GM12878 (cell line): Measurements from ENCODE around the gene PRSS2. TPM values are rescaled to one million over a fixed set of nuclear protein-coding genes. Genes with fewer than 3 reads are reported as not detected.

Experiments
- ATAC-seq: fragments of 200-7000 bp; cut with Tn5 transposase; 3 replicates; pipeline ENCODE4 v1.9.1; 2020; ENCODE audit warnings: mild to moderate bottlenecking, moderate library complexity
- BruUV-seq: library from RNA; stranded (reverse); fragments of 400-500 nt; replicated peaks from 2 replicates; lab custom pipeline; 2021; lab: Mats Ljungman, UMichigan
- CTCF ChIA-PET: fragments of 300-600 bp; sonication (Branson Sonifier 250); formaldehyde crosslinking; extraction: SDS; loops from one replicate; lab custom pipeline; 2021; ENCODE audit warnings: inconsistent platforms; lab: Yijun Ruan, JAX
- POLR2A ChIA-PET: fragments of 350-600 bp; formaldehyde crosslinking; extraction: SDS; loops from one replicate; lab custom pipeline; 2021; ENCODE audit warnings: inconsistent platforms; lab: Charles Lee
- RAD21 ChIA-PET: fragments of 300-600 bp; sonication (Branson Sonifier 250); formaldehyde crosslinking; loops from one replicate; lab custom pipeline; 2023; ENCODE audit warnings: antibody characterized with exemption; ENCODE audit not compliant: unreplicated experiment; lab: Charles Lee
- SMC1A ChIA-PET: fragments of 300-600 bp; sonication (Branson Sonifier 250); formaldehyde crosslinking; loops from one replicate; lab custom pipeline; 2023; ENCODE audit not compliant: unreplicated experiment, uncharacterized antibody; lab: Charles Lee
- DNase-seq: peaks from one replicate; pipeline ENCODE4 v3.0.0-alpha.2; 2011; ENCODE audit warnings: low read depth, low spot score
- FAIRE-seq: peaks from 3 replicates; lab custom pipeline; 2011; peaks lifted over from hg19 to GRCh38; lab: Jason Lieb, UNC
- H2AFZ ChIP-seq: 2 replicates; pipeline ENCODE4 v1.6.0; 2011; ENCODE audit warnings: low read depth, low read length, control low read depth; ENCODE audit not compliant: control insufficient read depth
- H3K27ac ChIP-seq: 2 replicates; pipeline ENCODE4 v1.5.1; 2011; ENCODE audit warnings: control low read depth; ENCODE audit not compliant: control insufficient read depth, insufficient read depth
- H3K27me3 ChIP-seq, 2 experiments: replicated peaks in 1 of 2; 2 replicates each; pipeline versions ENCODE4 v1.6.0 to v1.6.1; 2011; ENCODE audit warnings: low read length in 1 of 2; ENCODE audit not compliant: control insufficient read depth in 2 of 2, insufficient read depth in 2 of 2
- H3K36me3 ChIP-seq, 2 experiments: 2 replicates each; pipeline ENCODE4 v1.5.1; 2011; ENCODE audit warnings: low read length in 1 of 2; ENCODE audit not compliant: control insufficient read depth in 2 of 2, insufficient read depth in 2 of 2
- H3K4me1 ChIP-seq: 2 replicates; pipeline ENCODE4 v1.6.1; 2011; ENCODE audit warnings: mild to moderate bottlenecking, low read length, moderate library complexity, mixed read lengths; ENCODE audit not compliant: control insufficient read depth, insufficient read depth
- H3K4me2 ChIP-seq: 2 replicates; pipeline ENCODE4 v1.6.0; 2011; ENCODE audit warnings: control low read depth; ENCODE audit not compliant: control insufficient read depth, insufficient read depth
- H3K4me3 ChIP-seq: fragments of 200-600 bp; sonication (generic); 2 replicates; pipeline ENCODE4 v1.5.1; 2016
- H3K79me2 ChIP-seq: 2 replicates; pipeline ENCODE4 v1.6.0; 2011; ENCODE audit warnings: low read length; ENCODE audit not compliant: control insufficient read depth, insufficient read depth
- H3K9ac ChIP-seq: 2 replicates; pipeline ENCODE4 v1.8.0; 2011; ENCODE audit warnings: low read length, control low read depth, mixed read lengths; ENCODE audit not compliant: control insufficient read depth, insufficient read depth
- H3K9me3 ChIP-seq: replicated peaks from 3 replicates; pipeline ENCODE4 v1.5.1; 2011; ENCODE audit warnings: mild to moderate bottlenecking, low read length; ENCODE audit not compliant: control insufficient read depth, insufficient read depth
- H4K20me1 ChIP-seq: 2 replicates; pipeline ENCODE4 v1.6.0; 2011; ENCODE audit not compliant: control insufficient read depth, insufficient read depth
- ASH2L ChIP-seq: fragments of 300-600, 200-600 bp; sonication (generic); IDR thresholded peaks from 2 replicates; pipeline ENCODE4 v1.6.1; 2017; ENCODE audit warnings: low read depth, mild to moderate bottlenecking, borderline replicate concordance
- EGR1 ChIP-seq, 2 experiments: IDR thresholded peaks; 1 replicate in 1 of 2; 2 replicates in 1 of 2; pipeline ENCODE4 v1.6.1; 2011 to 2012; ENCODE audit warnings: low read depth in 2 of 2, low read length in 2 of 2, borderline replicate concordance in 1 of 2, mild to moderate bottlenecking in 1 of 2, moderate library complexity in 1 of 2
- HDAC6 ChIP-seq: fragments of 200-600 bp; sonication (generic); IDR thresholded peaks from one replicate; pipeline ENCODE4 v1.8.0; 2017; ENCODE audit warnings: antibody characterized with exemption; ENCODE audit not compliant: unreplicated experiment
- JUNB ChIP-seq: IDR thresholded peaks from 2 replicates; pipeline ENCODE4 v1.6.1; 2016; ENCODE audit warnings: antibody characterized with exemption, mild to moderate bottlenecking
- JUND ChIP-seq: IDR thresholded peaks from 2 replicates; pipeline ENCODE4 v1.6.1; 2012; ENCODE audit warnings: low read depth, mild to moderate bottlenecking, low read length, improper control_type of control experiment, moderate library complexity
- MEF2B ChIP-seq: fragments of 450-650 bp; IDR thresholded peaks from 2 replicates; pipeline ENCODE4 v1.6.1; 2018; ENCODE audit warnings: mild to moderate bottlenecking, moderate library complexity; ENCODE audit not compliant: partially characterized antibody, poor library complexity, severe bottlenecking
- MYB ChIP-seq: fragments of 150-350 bp; IDR thresholded peaks from 2 replicates; pipeline ENCODE4 v1.6.1; 2014; ENCODE audit warnings: mild to moderate bottlenecking, low read depth, low read length, borderline replicate concordance
- MYC ChIP-seq: IDR thresholded peaks from 2 replicates; pipeline ENCODE4 v1.6.1; 2011; ENCODE audit warnings: mild to moderate bottlenecking, low read length, moderate library complexity, inconsistent platforms; ENCODE audit not compliant: insufficient read depth, insufficient replicate concordance, insufficient read length, severe bottlenecking
- NRF1 ChIP-seq: conservative IDR thresholded peaks from 2 replicates; pipeline ENCODE4 v1.6.1; 2011; ENCODE audit warnings: mild to moderate bottlenecking, low read depth, low read length, improper control_type of control experiment
- PML ChIP-seq: IDR thresholded peaks from 2 replicates; pipeline ENCODE4 v1.6.1; 2012; ENCODE audit warnings: low read length, inconsistent platforms
- POLR2AphosphoS2 ChIP-seq: IDR thresholded peaks from 2 replicates; pipeline ENCODE4 v1.6.1; 2011; ENCODE audit warnings: low read depth, mild to moderate bottlenecking, low read length, improper control_type of control experiment, moderate library complexity
- RBBP5 ChIP-seq: fragments of 200-600 bp; sonication (generic); conservative IDR thresholded peaks from 2 replicates; pipeline ENCODE4 v1.6.1; 2016
- RUNX3 ChIP-seq: IDR thresholded peaks from 2 replicates; pipeline ENCODE4 v1.6.1; 2012; ENCODE audit warnings: low read length, inconsistent platforms
- SIN3A ChIP-seq: IDR thresholded peaks from 2 replicates; pipeline ENCODE4 v1.6.1; 2012; ENCODE audit warnings: low read depth, low read length, improper control_type of control experiment
- SUPT20H ChIP-seq: IDR thresholded peaks from 2 replicates; pipeline ENCODE4 v1.6.1; 2011; ENCODE audit warnings: low read depth, mild to moderate bottlenecking, low read length, moderate library complexity, borderline replicate concordance; ENCODE audit not compliant: control insufficient read depth
- WGBS: methylation state at CpG from one replicate; pipeline ENCODE4 v1.1.6; 2016; ENCODE audit warnings: low lambda C conversion rate; ENCODE audit not compliant: insufficient replicate concordance, insufficient coverage; ENCODE audit errors: missing lambda C conversion rate; 5-methylcytosine and 5-hydroxymethylcytosine counted together
- in situ Hi-C: fragments of 300-500 bp; cut with MboI; formaldehyde crosslinking; loops from 9 replicates; pipeline ENCODE4 v1.14.3; 2018; ENCODE audit warnings: mixed read lengths
- intact Hi-C: fragments of 100-400 bp; cut with micrococcal nuclease; formaldehyde crosslinking; loops from one replicate; pipeline ENCODE4 v1.14.2; 2022; ENCODE audit not compliant: unreplicated experiment
- polyA plus RNA-seq, 11 experiments: library from polyadenylated mRNA; depleted of rRNA in 4 of 11; unstranded in 6 of 11; stranded (reverse) in 5 of 11; fragments of >200 nt; fragmentation: Nextera tagmentation in 4 of 11; fragmentation: Illumina TruSeq in 1 of 11; extraction: Ambion mirVana in 4 of 11; extraction: Trizol in 1 of 11; gene quantifications; 1 replicate in 1 of 11; 2 replicates in 10 of 11; pipeline versions ENCODE4 v1.2.1 to v1.2.3, GENCODE V29; 2011 to 2016; ENCODE audit warnings: inconsistent platforms in 2 of 11, missing spikeins in 2 of 11, low read depth in 1 of 11
- total RNA-seq, 4 experiments: library from RNA; depleted of rRNA in 3 of 4; stranded (reverse); fragments of >200 nt in 3 of 4; fragmentation: Illumina TruSeq in 1 of 4; extraction: Trizol in 1 of 4; gene quantifications; 2 replicates each; pipeline versions ENCODE4 v1.2.1 to v1.2.3, GENCODE V29; 2013 to 2021

Gene PRSS2
- total and polyA plus RNA-seq, 10 of the 15 experiments (the other 5 are each of a cell fraction or from before 2014, with no cell fraction given) = 0.21 to 28.8 (median 0.41) TPM; not detected in 7

DNA sequence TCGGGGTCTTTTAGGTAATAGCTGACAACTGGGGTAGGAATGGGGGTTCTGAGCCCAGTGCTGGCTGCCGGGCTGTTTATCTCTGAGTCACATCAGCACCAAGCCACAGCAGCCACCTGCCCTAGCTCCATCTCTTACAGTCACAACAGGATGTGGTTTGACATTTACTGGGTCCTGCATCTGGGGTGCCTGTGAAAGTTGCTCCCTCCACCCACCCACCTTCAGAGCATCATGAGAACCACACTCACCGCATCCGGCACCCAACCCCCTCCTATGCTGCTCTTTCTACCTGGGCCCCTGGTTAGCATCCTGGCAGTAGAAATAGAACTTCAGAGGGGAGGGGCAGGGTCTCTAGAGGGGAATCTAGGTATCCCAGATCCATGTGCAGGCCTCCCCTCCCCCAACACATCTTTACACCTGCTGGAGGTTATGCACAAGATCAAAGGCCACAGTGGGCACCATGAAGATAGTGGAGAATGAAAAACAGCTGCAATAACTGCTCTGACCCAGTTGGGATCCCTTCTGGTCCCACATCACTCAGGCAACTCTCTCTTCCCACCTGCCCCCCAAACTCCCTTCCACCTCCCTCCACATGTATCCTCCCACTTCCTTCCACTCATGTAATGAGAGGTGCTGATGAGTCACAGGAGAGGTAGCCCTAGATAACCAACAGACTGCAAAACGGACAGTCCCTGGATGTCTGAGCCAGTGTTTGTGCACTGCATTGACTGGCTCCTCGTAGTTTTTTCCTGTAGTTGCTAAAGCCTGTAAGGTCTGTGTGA, 38.2 kb downstream of the PRSS2 start (continued):
- no peak for TF ChIP-seq MYC
- TF ChIP-seq SUPT20H = no peak
- TF ChIP-seq SIN3A = no peak
- TF ChIP-seq MYB = peak; percentile 84
- TF ChIP-seq POLR2AphosphoS2 = 0 out of 2 replicates have a peak, but pooled peaks have one; percentile 21
- peak; percentile 70; the same call in 1 of the 2 replicates for TF ChIP-seq JUND
- no peak for TF ChIP-seq RBBP5
- TF ChIP-seq JUNB = peak; percentile 77
- TF ChIP-seq EGR1 (IDR thresholded peaks at IDR 0.05; ENCODE audit: borderline replicate concordance in 1 of 2, low read depth in 2 of 2, low read length in 2 of 2) = peak; percentile 3 to 93
- TF ChIP-seq NRF1 = no peak
- TF ChIP-seq PML = peak; percentile 90

DNA sequence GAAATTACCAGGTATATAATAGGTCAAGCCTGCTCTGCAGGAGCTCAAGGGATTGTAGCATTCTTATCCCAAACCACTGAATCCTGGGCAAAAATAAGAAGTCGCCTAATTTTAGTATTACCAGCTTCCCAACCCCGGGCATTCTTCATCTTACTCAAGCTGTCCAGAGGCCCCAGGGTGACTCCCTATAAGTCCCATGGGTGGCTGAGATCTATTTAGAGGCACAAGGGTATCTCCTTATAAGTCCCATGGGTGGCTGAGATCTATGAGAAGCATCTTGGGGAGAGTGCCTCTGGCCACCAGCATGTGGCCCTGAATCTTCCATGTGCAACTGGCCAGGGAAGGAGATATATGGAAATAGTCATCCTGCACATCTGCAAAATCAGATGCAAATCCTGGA, 38.9 kb downstream of the PRSS2 start:
- Histone ChIP-seq H3K9ac (peak overlapping the region; percentile 19), H3K9me3 (no peaks in the 10 kb centered on the region), H3K36me3 (no peaks in the 10 kb centered on the region), H3K4me3 (peak overlapping the region; percentile 51; the same call in 1 of the 2 replicates), H3K4me2 (peak overlapping the region; percentile 90), H4K20me1 (no peaks in the 10 kb centered on the region), H3K27me3 (no peaks in the 10 kb centered on the region), H3K4me1 (peaks cover 53% of the 10 kb centered on the region), H3K27ac (peak overlapping the region; percentile 99), H2AFZ (no peak overlapping the region; the same call in 1 of the 2 replicates), H3K79me2 (no peaks in the 10 kb centered on the region)
- DNase-seq (no peak), FAIRE-seq (no peak), ATAC-seq (peak; percentile 19)
- RAD21 ChIA-PET = interaction anchor here (0.9 to 13.5 kb wide), 18 partner anchors 9 to 227 kb away, joined by 3 to 813 read pairs (median 12); partner anchors contain the start of gene PRSS2
- in situ Hi-C loops (loop anchor here (5.0 to 10.0 kb wide), 3 partner anchors 137 to 1245 kb away; no protein-coding TSS in a partner anchor), intact Hi-C loops (loop anchor here (2.0 kb wide), 1 partner anchor 21 kb away; no protein-coding TSS in a partner anchor)
- POLR2A ChIA-PET = interaction anchor here (0.9 to 15.3 kb wide), 5 partner anchors 17 to 95 kb away, joined by 3 to 325 read pairs (median 18); partner anchors contain the start of gene PRSS2
- WGBS = 0% methylated on average over 2 of the region's 2 CpGs
- TF ChIP-seq ASH2L (no peak), POLR2AphosphoS2 (0 out of 2 replicates have a peak, but pooled peaks have one; percentile 5), HDAC6 (no peak), MEF2B (peak; percentile 67), RUNX3 (no peak)
- CTCF ChIA-PET = interaction anchor here (1.1 to 28.6 kb wide), 22 partner anchors 9 to 224 kb away, joined by 3 to 1055 read pairs (median 12); partner anchors contain the start of gene PRSS2
- BruUV-seq = TSS peak; percentile 77
- SMC1A ChIA-PET = interaction anchor here (0.9 to 12.9 kb wide), 23 partner anchors 10 to 252 kb away, joined by 3 to 786 read pairs (median 13); partner anchors contain the start of genes EPHB6 and PRSS2
